ENCODE data around the gene GCNA. TPM values are rescaled to one million over a fixed set of nuclear protein-coding genes. Genes with fewer than 3 reads are reported as not detected.

GCNA gene
- total RNA-seq, 2 experiments from 2014 or later: 2.1 to 4.2 TPM

DNA sequence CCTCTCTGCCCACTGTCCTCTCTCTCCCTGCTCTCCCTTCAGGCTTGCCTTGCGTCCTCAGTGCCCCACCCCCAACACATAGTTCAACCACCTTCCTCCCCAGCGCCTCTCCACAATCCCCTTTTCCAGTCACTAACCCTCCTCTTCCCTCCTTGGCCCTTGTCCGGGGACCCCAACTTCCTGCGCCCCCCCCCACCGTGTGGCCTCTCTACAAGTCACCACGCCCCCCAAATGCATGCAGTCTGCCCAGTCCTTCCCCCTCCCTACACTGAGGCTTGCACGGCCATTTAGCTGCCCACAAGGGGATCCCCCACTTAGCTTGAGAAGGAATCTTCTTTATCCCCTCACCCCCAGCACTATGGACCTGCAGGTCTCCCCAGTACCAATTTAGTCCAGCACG, 39.5 kb downstream of the GCNA start:
- H2AFZ ChIP-seq (ENCODE audit: low read length): no peak overlapping the region
- DNase-seq (ENCODE audit: low spot score): no peak
- H3K27ac ChIP-seq (ENCODE audit: low read depth, low read length, poor library complexity, severe bottlenecking): peak overlapping the region; percentile 41
- H3K4me1 ChIP-seq (ENCODE audit: insufficient read depth, low read length, poor library complexity, severe bottlenecking): peaks cover 50% of the 10 kb centered on the region
- H4K20me1 ChIP-seq (ENCODE audit: insufficient read depth, low read length): no peaks in the 10 kb centered on the region
- no TSS peak for BruUV-seq (replicated peaks)
- peak overlapping the region; percentile 58 for H3K4me2 ChIP-seq (ENCODE audit: low read length)
- peaks cover 10% of the 10 kb centered on the region for H3K36me3 ChIP-seq (ENCODE audit: insufficient read depth, low read length)
- ChIA-PET POLR2A (no interaction called here), CTCF (ENCODE audit: unreplicated experiment) (no interaction called here)
- no peaks in the 10 kb centered on the region for H3K79me2 ChIP-seq (ENCODE audit: insufficient read depth, low read depth, low read length)
- peaks cover 6% of the 10 kb centered on the region; the same call in 1 of the 2 replicates for H3K9me3 ChIP-seq (ENCODE audit: low read length)
- TF ChIP-seq, protein P1, sequence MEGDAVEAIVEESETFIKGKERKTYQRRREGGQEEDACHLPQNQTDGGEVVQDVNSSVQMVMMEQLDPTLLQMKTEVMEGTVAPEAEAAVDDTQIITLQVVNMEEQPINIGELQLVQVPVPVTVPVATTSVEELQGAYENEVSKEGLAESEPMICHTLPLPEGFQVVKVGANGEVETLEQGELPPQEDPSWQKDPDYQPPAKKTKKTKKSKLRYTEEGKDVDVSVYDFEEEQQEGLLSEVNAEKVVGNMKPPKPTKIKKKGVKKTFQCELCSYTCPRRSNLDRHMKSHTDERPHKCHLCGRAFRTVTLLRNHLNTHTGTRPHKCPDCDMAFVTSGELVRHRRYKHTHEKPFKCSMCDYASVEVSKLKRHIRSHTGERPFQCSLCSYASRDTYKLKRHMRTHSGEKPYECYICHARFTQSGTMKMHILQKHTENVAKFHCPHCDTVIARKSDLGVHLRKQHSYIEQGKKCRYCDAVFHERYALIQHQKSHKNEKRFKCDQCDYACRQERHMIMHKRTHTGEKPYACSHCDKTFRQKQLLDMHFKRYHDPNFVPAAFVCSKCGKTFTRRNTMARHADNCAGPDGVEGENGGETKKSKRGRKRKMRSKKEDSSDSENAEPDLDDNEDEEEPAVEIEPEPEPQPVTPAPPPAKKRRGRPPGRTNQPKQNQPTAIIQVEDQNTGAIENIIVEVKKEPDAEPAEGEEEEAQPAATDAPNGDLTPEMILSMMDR (conservative IDR thresholded peaks at IDR 0.05; ENCODE audit: low read length): no peak
- TF ChIP-seq EZH2phosphoT487 (IDR thresholded peaks at IDR 0.05; ENCODE audit: borderline replicate concordance, low read depth, low read length): no peak
- H3K4me3 ChIP-seq (ENCODE audit: low read depth, low read length, poor library complexity, severe bottlenecking): no peak overlapping the region
- no peaks in the 10 kb centered on the region for H3K9me2 ChIP-seq (ENCODE audit: insufficient read depth, low read length)
- intact Hi-C loops (cut with micrococcal nuclease; ENCODE audit: unreplicated experiment): no loop called here

DNA sequence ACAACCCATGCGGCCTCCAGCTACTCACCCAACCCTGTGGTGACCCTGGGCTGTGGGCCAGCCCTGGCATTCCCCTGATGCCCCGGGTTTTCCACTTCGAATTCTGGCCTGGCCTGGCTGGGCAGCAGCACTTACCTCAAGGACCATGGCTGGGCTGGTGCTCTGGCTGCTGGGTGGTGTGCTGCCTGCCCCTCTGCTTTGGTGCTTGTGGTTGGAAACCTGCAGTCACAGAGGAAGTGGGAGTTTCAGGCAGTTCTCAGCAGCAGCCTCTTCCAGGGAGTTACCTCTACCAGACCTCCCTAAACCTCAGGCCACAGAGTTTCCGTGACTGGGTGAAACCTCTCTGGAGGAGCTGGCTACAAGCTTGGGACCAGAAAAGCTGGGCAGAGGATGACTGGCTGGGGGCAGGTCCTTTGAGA, 40.1 kb downstream of the GCNA start, which contains the start of gene CXCR3:
Gene CXCR3, minus strand, starts transcription at position 209 of the 419 bp plus-strand sequence. Its CDS starts 62 bp downstream, at position 147.
- POLR2A ChIA-PET: interaction anchor here (0.9 kb wide), 1 partner anchor 252 kb away, joined by 3 read pairs; the partner anchor contains the start of gene TAF1
- no peak within 1 kb of the TSS for H3K4me3 ChIP-seq (ENCODE audit: low read depth, low read length, poor library complexity, severe bottlenecking)
- no peak within 1 kb of the TSS for H2AFZ ChIP-seq (ENCODE audit: low read length)
- H3K36me3 ChIP-seq (ENCODE audit: insufficient read depth, low read length): peaks cover 4% of the 10 kb centered on the region
- peak within 1 kb of the TSS; percentile 41 for H3K27ac ChIP-seq (ENCODE audit: low read depth, low read length, poor library complexity, severe bottlenecking)
- CTCF ChIA-PET (ENCODE audit: unreplicated experiment): no interaction called here
- peaks cover 6% of the 10 kb centered on the region; the same call in 1 of the 2 replicates for H3K9me3 ChIP-seq (ENCODE audit: low read length)
- no peaks in the 10 kb centered on the region for H3K9me2 ChIP-seq (ENCODE audit: insufficient read depth, low read length)
- DNase-seq (ENCODE audit: low spot score): peak; percentile 59
- no peaks in the 10 kb centered on the region for H3K79me2 ChIP-seq (ENCODE audit: insufficient read depth, low read depth, low read length)
- intact Hi-C loops (cut with micrococcal nuclease; ENCODE audit: unreplicated experiment): no loop called here
- H3K4me1 ChIP-seq (ENCODE audit: insufficient read depth, low read length, poor library complexity, severe bottlenecking): peaks cover 56% of the 10 kb centered on the region
- BruUV-seq (replicated peaks): no TSS peak
- TF ChIP-seq EZH2phosphoT487 (IDR thresholded peaks at IDR 0.05; ENCODE audit: borderline replicate concordance, low read depth, low read length): no peak
- TF ChIP-seq, protein P1 (conservative IDR thresholded peaks at IDR 0.05; ENCODE audit: low read length): no peak
- peak within 1 kb of the TSS; percentile 58 for H3K4me2 ChIP-seq (ENCODE audit: low read length)
- H4K20me1 ChIP-seq (ENCODE audit: insufficient read depth, low read length): no peaks in the 10 kb centered on the region

DNA sequence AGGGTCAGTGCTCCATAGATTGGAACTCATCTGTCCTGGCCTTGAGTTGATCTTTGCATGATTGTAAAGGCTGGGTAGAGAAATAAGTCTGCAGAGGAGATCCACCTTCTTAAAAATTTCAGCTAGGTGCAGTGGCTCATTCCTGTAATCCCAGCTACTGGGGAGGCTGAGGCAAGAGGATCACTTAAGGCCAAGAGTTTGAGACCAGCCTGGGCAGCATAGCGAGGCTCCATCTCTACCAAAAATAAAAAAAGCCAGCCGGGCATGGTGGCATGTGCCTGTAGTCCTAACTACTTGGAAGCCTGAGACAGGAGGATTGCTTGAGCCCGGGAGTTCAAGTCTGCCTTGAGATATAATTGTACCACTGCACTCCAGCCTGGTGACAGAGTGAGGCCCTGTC, 40.5 kb downstream of the GCNA start:
- BruUV-seq (replicated peaks): no TSS peak
- no peaks in the 10 kb centered on the region for H3K79me2 ChIP-seq (ENCODE audit: insufficient read depth, low read depth, low read length)
- H3K4me3 ChIP-seq (ENCODE audit: low read depth, low read length, poor library complexity, severe bottlenecking): no peak overlapping the region
- H3K36me3 ChIP-seq (ENCODE audit: insufficient read depth, low read length): no peaks in the 10 kb centered on the region; the same call in 1 of the 2 replicates
- H3K4me2 ChIP-seq (ENCODE audit: low read length): peak overlapping the region; percentile 58
- DNase-seq (ENCODE audit: low spot score): no peak
- H3K27ac ChIP-seq (ENCODE audit: low read depth, low read length, poor library complexity, severe bottlenecking): peak overlapping the region; percentile 41
- no peaks in the 10 kb centered on the region for H4K20me1 ChIP-seq (ENCODE audit: insufficient read depth, low read length)
- ChIA-PET POLR2A (interaction anchor here (0.9 kb wide), 1 partner anchor 253 kb away, joined by 3 read pairs; the partner anchor contains the start of gene TAF1), CTCF (ENCODE audit: unreplicated experiment) (no interaction called here)
- peaks cover 61% of the 10 kb centered on the region for H3K4me1 ChIP-seq (ENCODE audit: insufficient read depth, low read length, poor library complexity, severe bottlenecking)
- intact Hi-C loops (cut with micrococcal nuclease; ENCODE audit: unreplicated experiment): no loop called here
- no peaks in the 10 kb centered on the region for H3K9me2 ChIP-seq (ENCODE audit: insufficient read depth, low read length)
- TF ChIP-seq EZH2phosphoT487 (IDR thresholded peaks at IDR 0.05; ENCODE audit: borderline replicate concordance, low read depth, low read length): no peak
- TF ChIP-seq, protein P1 (conservative IDR thresholded peaks at IDR 0.05; ENCODE audit: low read length): no peak
- H2AFZ ChIP-seq (ENCODE audit: low read length): no peak overlapping the region
- peaks cover 6% of the 10 kb centered on the region; the same call in 1 of the 2 replicates for H3K9me3 ChIP-seq (ENCODE audit: low read length)
